GM23248 (cell line): Measurements from ENCODE around the gene ANKRD12. TPM values are rescaled to one million over a fixed set of nuclear protein-coding genes. Genes with fewer than 3 reads are reported as not detected.

ENCODE experiments used
- DNase-seq: peaks from one replicate; pipeline ENCODE4 v3.0.0-alpha.2; 2015
- H2AFZ ChIP-seq: fragments of 200-600 bp; sonication (generic); 2 replicates; pipeline ENCODE4 v1.6.1; 2016; ENCODE audit warnings: antibody characterized with exemption
- H3F3A ChIP-seq: fragments of 200-600 bp; sonication (generic); 2 replicates; pipeline ENCODE4 v1.6.1; 2016; ENCODE audit warnings: mild to moderate bottlenecking, antibody characterized with exemption, mixed run types; ENCODE audit not compliant: insufficient read depth
- H3K27ac ChIP-seq: fragments of 200-600 bp; sonication (generic); 2 replicates; pipeline ENCODE4 v1.5.1; 2016; ENCODE audit warnings: mild to moderate bottlenecking
- H3K27me3 ChIP-seq: fragments of 200-600 bp; sonication (generic); replicated peaks from 2 replicates; pipeline ENCODE4 v1.6.1; 2016; ENCODE audit warnings: mild to moderate bottlenecking; ENCODE audit not compliant: insufficient read depth
- H3K36me3 ChIP-seq: fragments of 200-600 bp; sonication (generic); 2 replicates; pipeline ENCODE4 v1.6.1; 2016; ENCODE audit warnings: low read depth, mild to moderate bottlenecking
- H3K4me1 ChIP-seq: fragments of 200-600 bp; sonication (generic); 2 replicates; pipeline ENCODE4 v1.6.1; 2016; ENCODE audit warnings: mild to moderate bottlenecking; ENCODE audit not compliant: insufficient read depth
- H3K4me2 ChIP-seq: fragments of 200-600 bp; sonication (generic); one replicate; pipeline ENCODE4 v1.6.1; 2016; ENCODE audit warnings: mild to moderate bottlenecking; ENCODE audit not compliant: unreplicated experiment
- H3K4me3 ChIP-seq: fragments of 200-600 bp; sonication (generic); 2 replicates; pipeline ENCODE4 v1.5.1; 2016; ENCODE audit warnings: mild to moderate bottlenecking
- H3K79me2 ChIP-seq: fragments of 200-600 bp; sonication (generic); 2 replicates; pipeline ENCODE4 v1.6.1; 2016; ENCODE audit warnings: mild to moderate bottlenecking; ENCODE audit not compliant: insufficient read depth
- H3K9ac ChIP-seq: fragments of 200-600 bp; sonication (generic); 2 replicates; pipeline ENCODE4 v1.6.1; 2016; ENCODE audit warnings: mild to moderate bottlenecking
- H3K9me2 ChIP-seq: fragments of 200-600 bp; sonication (generic); 2 replicates; pipeline ENCODE4 v1.6.1; 2016; ENCODE audit warnings: mixed run types, mild to moderate bottlenecking, moderate library complexity; ENCODE audit not compliant: insufficient read depth
- H3K9me3 ChIP-seq: fragments of 200-600 bp; sonication (generic); one replicate; pipeline ENCODE4 v1.6.1; 2017; ENCODE audit warnings: low read depth
- H4K20me1 ChIP-seq: fragments of 200-600 bp; sonication (generic); 2 replicates; pipeline ENCODE4 v1.6.0; 2016; ENCODE audit not compliant: insufficient read depth
- EZH2 ChIP-seq: fragments of 200-600 bp; sonication (generic); IDR thresholded peaks from 2 replicates; pipeline ENCODE4 v1.6.1; 2018; ENCODE audit warnings: antibody characterized with exemption, mild to moderate bottlenecking; ENCODE audit not compliant: insufficient read depth, poor library complexity, severe bottlenecking
- EZH2phosphoT487 ChIP-seq: fragments of 200-600 bp; sonication (generic); IDR thresholded peaks from 2 replicates; pipeline ENCODE4 v1.6.1; 2018; ENCODE audit warnings: antibody characterized with exemption, moderate library complexity, mild to moderate bottlenecking, low read depth; ENCODE audit not compliant: insufficient read depth
- whole genome bisulfite sequencing, 2 experiments: methylation state at CpG; one replicate each; pipeline ENCODE4 v1.1.6; 2015 to 2017; ENCODE audit warnings: low lambda C conversion rate in 2 of 2, low coverage in 1 of 2; ENCODE audit errors: missing lambda C conversion rate in 2 of 2; 5-methylcytosine and 5-hydroxymethylcytosine counted together
- in situ Hi-C: fragments of 300-500 bp; cut with MboI; formaldehyde crosslinking; loops from 2 replicates; pipeline ENCODE4 v1.15.0; 2020
- polyA plus RNA-seq: library from polyadenylated mRNA; unstranded; fragments of >200 nt; fragmentation: Nextera tagmentation; extraction: Ambion mirVana; gene quantifications from 2 replicates; pipeline ENCODE4 v1.2.1, GENCODE V29; 2016
- total RNA-seq: library from RNA; depleted of rRNA; stranded (reverse); fragments of >200 nt; shearing (Covaris generic); gene quantifications from 2 replicates; pipeline ENCODE4 v1.2.3, GENCODE V29; 2014

Gene ANKRD12
- total and polyA plus RNA-seq, 2 experiments from 2014 or later = 16.5 to 34.8 TPM

DNA sequence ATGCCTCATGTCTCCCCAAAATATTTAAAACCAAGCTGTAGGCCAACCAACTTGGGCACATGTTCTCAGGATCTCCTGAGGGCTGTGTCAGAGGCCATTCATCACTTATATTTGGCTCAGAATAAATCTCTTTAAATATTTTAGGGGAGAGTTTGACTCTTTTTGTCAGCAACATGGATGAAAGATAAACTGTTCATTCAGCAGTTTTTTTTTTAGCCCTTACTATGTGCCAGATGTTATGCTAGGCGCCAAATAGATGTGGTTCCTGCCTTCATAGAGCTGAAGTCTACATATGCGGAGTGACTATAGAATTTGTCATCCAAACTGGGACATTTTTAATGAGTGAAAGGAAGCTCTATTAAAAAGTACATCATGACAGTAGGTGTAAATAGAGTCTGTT, 155.5 kb downstream of the ANKRD12 start:
- Histone ChIP-seq H3K4me3 (no peak overlapping the region), H3K27me3 (no peaks in the 10 kb centered on the region), H4K20me1 (no peaks in the 10 kb centered on the region), H3F3A (no peaks in the 10 kb centered on the region), H3K79me2 (no peaks in the 10 kb centered on the region), H3K4me2 (no peak overlapping the region), H3K9ac (no peak overlapping the region), H3K36me3 (no peaks in the 10 kb centered on the region), H3K27ac (no peak overlapping the region), H2AFZ (no peak overlapping the region), H3K9me2 (no peaks in the 10 kb centered on the region), H3K4me1 (no peaks in the 10 kb centered on the region), H3K9me3 (no peaks in the 10 kb centered on the region)
- 96 to 100% methylated on average over 2 of the region's 2 CpGs for WGBS, 2 experiments
- TF ChIP-seq EZH2phosphoT487 (no peak), EZH2 (no peak)
- in situ Hi-C loops = no loop called here
- DNase-seq = no peak

DNA sequence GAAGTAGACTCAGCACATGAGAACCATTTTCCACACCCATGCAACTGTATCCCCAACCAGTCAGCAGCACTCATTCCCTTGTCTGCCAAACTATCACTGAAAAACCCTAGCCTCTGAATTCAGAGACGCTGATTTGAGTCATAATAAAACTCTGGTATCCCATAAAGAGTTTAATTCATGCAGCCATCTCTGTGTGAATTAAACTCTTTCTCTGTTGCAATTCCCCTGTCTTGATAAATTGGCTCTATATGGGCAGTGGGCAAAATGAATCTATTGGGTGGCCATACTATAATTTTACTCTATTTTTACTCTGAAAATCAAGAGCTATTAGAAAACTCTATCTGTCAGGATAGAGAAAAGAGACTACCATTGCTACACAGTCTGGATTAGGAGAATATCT, 157.4 kb downstream of the ANKRD12 start:
- Histone ChIP-seq H3K9me2 (no peaks in the 10 kb centered on the region), H3F3A (no peaks in the 10 kb centered on the region), H4K20me1 (no peaks in the 10 kb centered on the region), H3K27me3 (no peaks in the 10 kb centered on the region), H3K27ac (no peak overlapping the region), H3K9ac (no peak overlapping the region), H3K79me2 (no peaks in the 10 kb centered on the region), H3K4me2 (no peak overlapping the region), H2AFZ (no peak overlapping the region), H3K4me3 (no peak overlapping the region), H3K4me1 (no peaks in the 10 kb centered on the region), H3K9me3 (no peaks in the 10 kb centered on the region), H3K36me3 (no peaks in the 10 kb centered on the region)
- in situ Hi-C loops = no loop called here
- TF ChIP-seq EZH2phosphoT487 (no peak), EZH2 (no peak)
- 21 to 47% methylated on average over 1 of the region's 1 CpG for WGBS, 2 experiments
- DNase-seq = no peak

DNA sequence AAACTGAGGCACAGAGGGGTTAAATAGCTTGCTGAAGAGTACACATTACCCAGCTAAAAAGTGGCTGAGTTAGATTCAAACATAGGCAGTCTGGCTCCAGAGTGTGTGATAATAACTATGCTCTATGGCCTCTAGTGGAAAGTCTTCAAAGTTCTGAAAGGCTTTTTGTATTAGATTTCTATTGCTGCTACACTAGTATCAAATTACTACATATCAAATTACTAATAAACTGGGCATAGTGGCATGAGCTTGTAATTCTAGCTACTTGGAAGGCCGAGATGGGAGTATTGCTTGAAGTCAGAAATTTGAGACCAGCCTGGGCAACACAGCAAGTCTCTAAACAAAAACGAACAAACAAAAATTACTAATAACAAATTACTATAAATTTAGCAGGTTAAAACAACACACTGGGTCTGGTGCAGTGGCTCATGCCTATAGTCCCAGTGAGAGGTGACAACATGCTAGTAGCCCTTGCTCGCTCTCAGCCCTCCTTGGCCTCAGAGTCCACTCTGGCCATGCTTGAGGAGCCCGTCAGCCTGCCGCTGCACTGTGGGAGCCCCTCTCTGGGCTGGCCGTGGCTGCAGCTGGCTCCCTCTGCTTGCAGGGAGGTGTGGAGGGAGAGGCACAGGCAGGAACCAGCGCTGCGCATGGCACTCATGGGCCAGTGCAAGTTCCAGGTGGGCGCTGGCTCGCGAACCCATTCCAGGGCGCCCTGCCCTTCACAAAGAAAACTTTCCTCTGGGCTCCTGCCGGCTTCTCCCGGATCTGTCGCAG, 159.8 kb downstream of the ANKRD12 start:
- whole genome bisulfite sequencing, 2 experiments = 85% methylated on average over 10 to 15 of the region's 15 CpGs

DNA sequence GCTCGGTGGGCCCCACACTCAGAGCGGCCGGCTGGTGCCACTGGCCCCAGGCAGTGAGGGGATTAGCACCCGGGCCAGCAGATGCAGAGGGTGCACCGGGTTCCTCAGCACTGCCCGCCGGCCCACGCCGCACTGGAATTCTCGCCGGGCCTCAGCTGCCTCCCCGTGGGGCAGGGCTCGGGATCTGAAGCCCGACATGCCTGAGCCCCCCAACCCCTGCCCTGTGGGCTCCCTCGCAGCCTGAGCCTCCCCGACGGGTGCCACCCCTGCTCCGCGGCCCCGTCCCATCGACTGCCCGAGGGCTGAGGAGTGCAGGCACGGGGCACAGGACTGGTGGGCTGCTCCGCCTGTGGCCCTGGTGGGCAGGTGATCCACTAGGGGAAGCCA, 160.4 kb downstream of the ANKRD12 start:
- H3K4me1 ChIP-seq = no peaks in the 10 kb centered on the region
- no peak overlapping the region for H3K27ac ChIP-seq
- H3F3A ChIP-seq = no peaks in the 10 kb centered on the region
- H3K9me2 ChIP-seq = no peaks in the 10 kb centered on the region
- H4K20me1 ChIP-seq = no peaks in the 10 kb centered on the region
- H2AFZ ChIP-seq = no peak overlapping the region
- H3K27me3 ChIP-seq = no peaks in the 10 kb centered on the region
- no peak overlapping the region for H3K9ac ChIP-seq
- H3K79me2 ChIP-seq = no peaks in the 10 kb centered on the region
- no peak overlapping the region for H3K4me3 ChIP-seq
- H3K9me3 ChIP-seq = no peaks in the 10 kb centered on the region
- H3K36me3 ChIP-seq = no peaks in the 10 kb centered on the region
- H3K4me2 ChIP-seq = no peak overlapping the region
- no peak for DNase-seq
- WGBS, 2 experiments = 89 to 93% methylated on average over 15 to 24 of the region's 24 CpGs
- in situ Hi-C loops = no loop called here
- TF ChIP-seq EZH2 (no peak), EZH2phosphoT487 (no peak)

More for the DNA sequence above, 159.8 kb downstream of the ANKRD12 start:
- H3K9me2 ChIP-seq = no peaks in the 10 kb centered on the region
- no peak overlapping the region for H2AFZ ChIP-seq
- no peaks in the 10 kb centered on the region for H3K79me2 ChIP-seq
- no peaks in the 10 kb centered on the region for H3K27me3 ChIP-seq
- no peak overlapping the region for H3K9ac ChIP-seq
- H3K27ac ChIP-seq = no peak overlapping the region
- H3F3A ChIP-seq = no peaks in the 10 kb centered on the region
- H3K4me2 ChIP-seq = no peak overlapping the region
- no peak overlapping the region for H3K4me3 ChIP-seq
- H3K4me1 ChIP-seq = no peaks in the 10 kb centered on the region
- in situ Hi-C loops = no loop called here
- no peaks in the 10 kb centered on the region for H4K20me1 ChIP-seq
- DNase-seq = no peak
- no peak for TF ChIP-seq EZH2phosphoT487
- TF ChIP-seq EZH2 = no peak
- H3K36me3 ChIP-seq = no peaks in the 10 kb centered on the region
- H3K9me3 ChIP-seq = no peaks in the 10 kb centered on the region
